Trophoblast cell (in vitro differentiated cells and primary cell): Measurements from ENCODE around the gene EPN2.
A peak's percentile ranks its signal among the peaks of the same experiment; 100 is the strongest.

Experiments used
- DNase-seq, 2 donors: peaks; one replicate each; pipeline ENCODE4 v3.0.0-alpha.2; 2016
- H2AFZ ChIP-seq: 2 replicates; pipeline ENCODE4 v1.6.1; 2013; ENCODE audit warnings: low read length, moderate library complexity, mild to moderate bottlenecking; ENCODE audit not compliant: insufficient read depth, poor library complexity
- H2AK5ac ChIP-seq: 2 replicates; pipeline ENCODE4 v1.6.1; 2013; ENCODE audit warnings: mild to moderate bottlenecking, low read length
- H2BK120ac ChIP-seq: 2 replicates; pipeline ENCODE4 v1.6.1; 2013; ENCODE audit warnings: low read length, mild to moderate bottlenecking, moderate library complexity; ENCODE audit not compliant: insufficient read depth, poor library complexity
- H2BK12ac ChIP-seq: 2 replicates; pipeline ENCODE4 v1.6.1; 2013; ENCODE audit warnings: mild to moderate bottlenecking, low read length, moderate library complexity
- H2BK5ac ChIP-seq: 2 replicates; pipeline ENCODE4 v1.6.1; 2013; ENCODE audit warnings: low read length, low read depth, moderate library complexity, mild to moderate bottlenecking; ENCODE audit not compliant: poor library complexity
- H3K14ac ChIP-seq: 2 replicates; pipeline ENCODE4 v1.6.1; 2013; ENCODE audit warnings: mild to moderate bottlenecking, low read length
- H3K18ac ChIP-seq: 2 replicates; pipeline ENCODE4 v1.6.1; 2013; ENCODE audit warnings: mild to moderate bottlenecking, low read length
- H3K23ac ChIP-seq: 2 replicates; pipeline ENCODE4 v1.6.1; 2013; ENCODE audit warnings: low read length
- H3K27ac ChIP-seq: 2 replicates; pipeline ENCODE4 v1.5.1; 2013; ENCODE audit warnings: low read depth, mild to moderate bottlenecking, inconsistent platforms, low read length, moderate library complexity
- H3K27me3 ChIP-seq: 2 replicates; pipeline ENCODE4 v1.6.1; 2013; ENCODE audit warnings: inconsistent platforms, mild to moderate bottlenecking, low read length, moderate library complexity; ENCODE audit not compliant: insufficient read depth
- H3K36me3 ChIP-seq, 2 experiments: 1 replicate in 1 of 2; 2 replicates in 1 of 2; pipeline ENCODE4 v1.6.1; 2013; ENCODE audit warnings: low read length in 2 of 2, mild to moderate bottlenecking in 2 of 2, moderate library complexity in 1 of 2; ENCODE audit not compliant: insufficient read depth in 2 of 2, control insufficient read depth in 1 of 2
- H3K4ac ChIP-seq: 2 replicates; pipeline ENCODE4 v1.6.1; 2013; ENCODE audit warnings: low read depth, mild to moderate bottlenecking, low read length, moderate library complexity
- H3K4me1 ChIP-seq, 2 experiments: 1 replicate in 1 of 2; 2 replicates in 1 of 2; pipeline ENCODE4 v1.6.1; 2013; ENCODE audit warnings: low read length in 2 of 2, mild to moderate bottlenecking in 2 of 2, moderate library complexity in 1 of 2; ENCODE audit not compliant: insufficient read depth in 2 of 2, control insufficient read depth in 1 of 2
- H3K4me2 ChIP-seq: 2 replicates; pipeline ENCODE4 v1.6.1; 2013; ENCODE audit warnings: inconsistent platforms, mild to moderate bottlenecking, low read length, moderate library complexity
- H3K4me3 ChIP-seq: 2 replicates; pipeline ENCODE4 v1.5.1; 2013; ENCODE audit warnings: mild to moderate bottlenecking, low read depth, low read length, inconsistent platforms
- H3K79me1 ChIP-seq: one replicate; pipeline ENCODE4 v1.6.1; 2013; ENCODE audit warnings: low read length
- H3K79me2 ChIP-seq: 2 replicates; pipeline ENCODE4 v1.6.1; 2013; ENCODE audit warnings: low read length, mild to moderate bottlenecking; ENCODE audit not compliant: control insufficient read depth, insufficient read depth, poor library complexity
- H3K9ac ChIP-seq: 2 replicates; pipeline ENCODE4 v1.6.1; 2013; ENCODE audit warnings: mild to moderate bottlenecking, low read length
- H3K9me3 ChIP-seq: 2 replicates; pipeline ENCODE4 v1.6.1; 2013; ENCODE audit warnings: low read depth, mild to moderate bottlenecking, control low read depth, inconsistent platforms, low read length; ENCODE audit not compliant: insufficient read depth
- H4K12ac ChIP-seq: 2 replicates; pipeline ENCODE4 v1.6.1; 2013; ENCODE audit warnings: low read depth, mild to moderate bottlenecking, low read length, moderate library complexity
- H4K8ac ChIP-seq: 2 replicates; pipeline ENCODE4 v1.6.1; 2013; ENCODE audit warnings: low read depth, mild to moderate bottlenecking, low read length, moderate library complexity
- H4K91ac ChIP-seq: one replicate; pipeline ENCODE4 v1.6.1; 2013; ENCODE audit warnings: low read depth, mild to moderate bottlenecking, low read length, moderate library complexity
- WGBS: extraction: QIAGEN DNeasy Blood & Tissue Kit; methylation state at CpG from one replicate; pipeline ENCODE4 v1.1.7; 2013; ENCODE audit warnings: missing lambda C conversion rate; ENCODE audit not compliant: insufficient read length, insufficient coverage; ENCODE audit errors: extremely low coverage; 5-methylcytosine and 5-hydroxymethylcytosine counted together

Gene EPN2

DNA sequence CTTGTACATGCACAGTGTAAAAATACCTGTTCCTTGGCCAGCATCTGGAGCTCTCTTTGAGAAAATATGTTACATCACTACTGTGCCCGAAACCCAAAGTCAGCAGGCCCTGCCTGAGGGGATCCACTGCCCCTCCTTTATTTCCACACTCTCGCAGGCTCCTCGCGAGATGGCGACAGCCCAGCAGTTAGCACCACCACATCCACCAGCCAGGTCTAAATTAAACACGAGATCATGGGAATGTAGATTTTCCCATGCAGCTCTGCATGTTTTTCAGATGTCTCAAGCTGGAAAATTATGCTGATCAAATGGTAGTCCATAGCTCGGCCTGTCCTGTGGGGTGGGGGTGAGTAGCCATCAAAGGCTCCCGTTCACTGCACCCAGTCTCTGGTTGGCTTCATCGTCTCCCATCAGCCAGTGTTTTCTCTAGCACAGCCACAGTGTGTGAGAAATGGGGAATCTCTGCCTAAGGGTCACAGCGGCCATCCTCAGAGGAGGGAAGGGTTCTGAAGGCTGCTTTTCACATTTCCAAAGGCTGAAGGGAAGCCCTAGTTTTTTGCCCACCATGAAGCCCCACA is 34.7 kb downstream of the EPN2 start:
- no CpG with 5 or more reads among the region's 10 CpGs for WGBS
- Histone ChIP-seq H3K4me2 (no peak overlapping the region), H3K4me3 (no peak overlapping the region), H2BK120ac (no peak overlapping the region), H2BK5ac (no peak overlapping the region), H3K14ac (no peak overlapping the region), H3K4me1 (peaks cover 0 to 4% of the 10 kb centered on the region in 2 experiments), H4K91ac (no peak overlapping the region), H3K18ac (no peak overlapping the region), H3K4ac (no peak overlapping the region), H3K79me1 (no peaks in the 10 kb centered on the region), H3K36me3 (peaks cover 13 to 20% of the 10 kb centered on the region in 2 experiments), H3K27me3 (no peaks in the 10 kb centered on the region), H3K9me3 (peaks cover 5% of the 10 kb centered on the region), H3K27ac (no peak overlapping the region), H3K23ac (no peak overlapping the region), H4K8ac (no peak overlapping the region), H2AFZ (no peak overlapping the region), H2AK5ac (no peak overlapping the region), H3K9ac (no peak overlapping the region), H4K12ac (no peak overlapping the region), H2BK12ac (no peak overlapping the region), H3K79me2 (peaks cover 2% of the 10 kb centered on the region)
- DNase-seq: no peak

DNA sequence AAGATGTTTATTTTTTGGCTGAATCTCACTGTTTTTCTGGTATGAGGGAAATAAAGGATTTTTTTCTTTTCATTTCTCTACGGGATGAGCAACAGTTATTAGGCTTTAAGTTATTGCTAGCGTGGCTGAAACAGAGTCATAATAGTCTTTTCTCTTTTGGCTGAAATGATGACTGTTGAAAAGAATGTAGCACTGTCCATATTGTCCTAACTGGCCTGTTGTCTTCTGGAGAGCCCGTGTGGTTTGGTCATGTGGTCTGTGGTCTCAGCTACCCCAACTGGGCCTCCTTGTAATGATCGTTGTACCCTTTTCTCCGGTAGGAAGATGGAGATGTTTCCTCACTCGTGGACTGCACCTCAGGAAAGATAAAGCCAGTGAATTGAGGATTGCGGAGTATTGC is 36.6 kb downstream of the EPN2 start:
- no peak overlapping the region for H3K4ac ChIP-seq
- H3K36me3 ChIP-seq: peaks cover 16 to 23% of the 10 kb centered on the region in 2 experiments
- H3K23ac ChIP-seq: no peak overlapping the region
- WGBS: no CpG with 5 or more reads among the region's 7 CpGs
- peaks cover 0 to 4% of the 10 kb centered on the region in 2 experiments for H3K4me1 ChIP-seq
- H2BK120ac ChIP-seq: no peak overlapping the region
- H2BK12ac ChIP-seq: no peak overlapping the region
- no peak overlapping the region for H3K27ac ChIP-seq
- no peak overlapping the region for H3K4me2 ChIP-seq
- no peak overlapping the region for H3K9ac ChIP-seq
- no peak overlapping the region for H2AK5ac ChIP-seq
- H3K18ac ChIP-seq: no peak overlapping the region
- no peak overlapping the region for H4K91ac ChIP-seq
- peaks cover 2% of the 10 kb centered on the region for H3K79me2 ChIP-seq
- H3K79me1 ChIP-seq: no peaks in the 10 kb centered on the region
- no peaks in the 10 kb centered on the region for H3K27me3 ChIP-seq
- no peak overlapping the region for H2BK5ac ChIP-seq
- H3K9me3 ChIP-seq: peaks cover 5% of the 10 kb centered on the region
- no peak overlapping the region for H2AFZ ChIP-seq
- H4K8ac ChIP-seq: no peak overlapping the region
- no peak overlapping the region for H3K4me3 ChIP-seq
- no peak overlapping the region for H3K14ac ChIP-seq
- DNase-seq: no peak
- no peak overlapping the region for H4K12ac ChIP-seq

DNA sequence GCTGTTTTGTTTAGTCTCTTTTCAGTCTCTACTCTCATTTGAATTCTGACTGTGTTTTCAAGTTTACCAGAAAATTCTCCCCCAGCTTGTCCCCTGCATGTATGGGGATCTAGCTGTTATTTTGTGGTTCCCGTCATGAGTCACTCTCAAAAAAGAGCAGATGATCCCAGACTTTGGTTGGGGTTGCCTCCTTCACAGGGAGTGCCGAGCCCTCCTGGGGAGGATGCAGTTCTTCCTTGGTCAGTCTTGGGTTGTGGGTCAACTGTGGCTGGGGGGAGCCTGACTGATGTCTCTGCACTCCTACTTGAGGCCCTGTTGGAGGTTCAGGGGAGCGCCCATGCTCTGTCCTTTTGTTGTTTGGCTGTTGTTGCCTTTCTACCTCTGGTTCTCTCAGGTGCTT is 37.7 kb downstream of the EPN2 start:
- Histone ChIP-seq H3K4ac (no peak overlapping the region), H2BK12ac (no peak overlapping the region), H3K23ac (no peak overlapping the region), H3K27ac (no peak overlapping the region), H2BK5ac (no peak overlapping the region), H3K4me2 (no peak overlapping the region), H3K9ac (peak overlapping the region; percentile 25), H3K4me1 (peaks cover 0 to 6% of the 10 kb centered on the region in 2 experiments), H4K8ac (no peak overlapping the region), H2BK120ac (no peak overlapping the region), H3K79me2 (no peaks in the 10 kb centered on the region), H3K4me3 (no peak overlapping the region), H3K36me3 (peaks cover 16 to 23% of the 10 kb centered on the region in 2 experiments), H3K14ac (no peak overlapping the region), H2AK5ac (no peak overlapping the region), H2AFZ (no peak overlapping the region), H4K91ac (no peak overlapping the region), H3K79me1 (no peaks in the 10 kb centered on the region), H3K18ac (no peak overlapping the region), H3K27me3 (no peaks in the 10 kb centered on the region), H3K9me3 (peaks cover 5% of the 10 kb centered on the region), H4K12ac (no peak overlapping the region)
- WGBS: no CpG with 5 or more reads among the region's 3 CpGs
- DNase-seq: no peak

DNA sequence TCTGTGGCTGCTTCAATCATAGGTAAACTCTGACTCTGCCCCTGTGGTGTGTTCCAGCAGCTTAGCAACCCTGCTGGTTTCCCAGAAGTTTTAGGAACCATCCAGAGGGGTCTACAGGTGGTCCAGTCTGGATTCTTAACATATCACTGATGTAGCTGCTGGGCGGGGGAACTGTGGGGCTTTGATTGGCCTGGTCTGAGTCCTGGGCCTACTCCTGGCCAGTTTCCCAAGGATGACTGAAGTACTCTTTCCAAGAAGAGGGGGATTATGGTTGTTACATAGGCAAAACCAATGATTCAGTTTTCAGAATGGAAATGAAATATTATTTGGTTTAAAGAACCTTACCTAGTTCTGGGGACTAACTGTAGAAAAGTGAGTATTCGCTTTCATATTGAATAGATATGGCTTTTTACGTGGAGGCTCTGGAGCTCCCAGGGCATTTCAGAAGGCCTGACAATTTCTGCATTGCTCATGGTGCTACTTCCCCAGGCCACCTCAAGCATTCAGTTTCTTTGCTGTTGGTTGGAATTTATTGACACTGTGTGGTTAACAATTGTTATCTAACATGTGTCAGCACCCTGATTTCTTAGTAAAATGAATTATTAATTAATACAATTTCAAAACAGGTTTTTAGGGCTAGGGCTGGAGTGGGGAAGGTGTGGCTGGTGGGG is 38.4 kb downstream of the EPN2 start:
- Histone ChIP-seq H2AK5ac (no peak overlapping the region), H3K4me3 (no peak overlapping the region), H3K9me3 (peaks cover 5% of the 10 kb centered on the region), H3K9ac (no peak overlapping the region), H3K4ac (no peak overlapping the region), H4K91ac (no peak overlapping the region), H3K27me3 (no peaks in the 10 kb centered on the region), H4K8ac (no peak overlapping the region), H3K27ac (no peak overlapping the region), H3K18ac (no peak overlapping the region), H3K36me3 (peaks cover 14 to 23% of the 10 kb centered on the region in 2 experiments), H2BK120ac (no peak overlapping the region), H2AFZ (no peak overlapping the region), H3K23ac (no peak overlapping the region), H2BK12ac (no peak overlapping the region), H4K12ac (no peak overlapping the region), H3K4me2 (no peak overlapping the region), H3K14ac (no peak overlapping the region), H3K4me1 (peaks cover 0 to 6% of the 10 kb centered on the region in 2 experiments), H2BK5ac (no peak overlapping the region), H3K79me2 (no peaks in the 10 kb centered on the region), H3K79me1 (no peaks in the 10 kb centered on the region)
- WGBS: no CpG with 5 or more reads among the region's 3 CpGs
- DNase-seq: no peak
